ENCODE measurements around the gene SENP6. TPM values are rescaled to one million over a fixed set of nuclear protein-coding genes. Genes with fewer than 3 reads are reported as not detected.
"Not testable (repeated sequence)": the region's sequence is repeated elsewhere in the genome, so short reads cannot be mapped to it uniquely, and the experiment has no call there.

SENP6 gene
- total RNA-seq, 1 experiment from 2014 or later = 139 TPM

DNA sequence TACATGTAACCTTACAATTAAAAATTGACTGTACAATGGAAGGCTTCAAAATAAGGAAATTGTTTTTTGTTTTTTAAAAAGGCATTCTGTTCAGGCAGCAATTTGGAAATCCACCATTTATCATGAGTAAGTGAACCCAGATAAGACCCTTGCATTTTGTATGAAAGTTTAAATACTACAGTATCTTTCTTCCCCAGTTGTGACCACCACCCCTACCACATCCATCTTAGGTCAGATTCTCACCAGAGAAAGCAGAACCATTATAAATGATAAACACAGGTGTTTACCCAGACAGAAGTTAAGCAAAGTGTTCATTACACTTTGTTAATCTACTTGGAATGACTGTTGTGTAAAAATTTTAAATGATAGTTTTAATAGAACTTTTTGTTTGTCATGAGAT, 20.2 kb downstream of the SENP6 start:
- no peak overlapping the region for H3K4me3 ChIP-seq (ENCODE audit: low read length)
- no peak overlapping the region for H2AFZ ChIP-seq (ENCODE audit: low read length)
- H3K27ac ChIP-seq (ENCODE audit: low read length) = no peak overlapping the region
- H3K79me2 ChIP-seq (ENCODE audit: low read length) = peaks cover 98% of the 10 kb centered on the region
- H3K9me3 ChIP-seq (ENCODE audit: low read length) = no peaks in the 10 kb centered on the region
- DNase-seq = no peak
- H3K9me2 ChIP-seq (replicated peaks; ENCODE audit: insufficient read depth, low read length) = no peaks in the 10 kb centered on the region
- peaks cover 7% of the 10 kb centered on the region for H3K4me1 ChIP-seq (ENCODE audit: low read length)
- no peak overlapping the region for H3K9ac ChIP-seq (ENCODE audit: low read length)
- H3K4me2 ChIP-seq (ENCODE audit: low read depth, low read length, poor library complexity, severe bottlenecking) = no peak overlapping the region
- H3K27me3 ChIP-seq (ENCODE audit: low read length) = no peaks in the 10 kb centered on the region
- peaks cover 23% of the 10 kb centered on the region; the same call in 1 of the 2 replicates for H3K36me3 ChIP-seq (ENCODE audit: insufficient read depth, low read length)
- H4K20me1 ChIP-seq (ENCODE audit: insufficient read depth, low read depth, low read length) = peaks cover 33% of the 10 kb centered on the region

DNA sequence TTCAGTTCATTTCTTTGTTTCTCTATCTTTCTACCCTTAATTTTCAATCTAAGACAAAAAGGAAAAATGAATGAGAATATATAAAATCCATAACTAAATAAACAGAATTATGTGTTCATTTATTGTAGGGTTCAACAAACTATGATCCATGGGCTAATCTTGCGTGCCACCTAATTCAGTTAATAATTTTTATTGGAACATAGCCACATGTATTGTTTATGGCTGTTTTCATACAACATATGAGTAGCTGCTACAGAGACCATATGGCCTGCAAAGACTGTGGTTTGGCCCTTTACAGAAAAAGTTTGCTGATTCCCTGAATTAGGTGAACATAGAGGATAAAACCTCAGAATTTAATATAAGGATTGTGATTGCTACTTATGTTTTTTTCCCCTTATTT, 21.8 kb downstream of the SENP6 start:
- no peak overlapping the region for H3K27ac ChIP-seq (ENCODE audit: low read length)
- peaks cover 7% of the 10 kb centered on the region for H3K4me1 ChIP-seq (ENCODE audit: low read length)
- DNase-seq = no peak
- peaks cover 29% of the 10 kb centered on the region for H4K20me1 ChIP-seq (ENCODE audit: insufficient read depth, low read depth, low read length)
- H3K9me3 ChIP-seq (ENCODE audit: low read length) = no peaks in the 10 kb centered on the region
- no peak overlapping the region for H3K4me2 ChIP-seq (ENCODE audit: low read depth, low read length, poor library complexity, severe bottlenecking)
- no peak overlapping the region for H2AFZ ChIP-seq (ENCODE audit: low read length)
- no peaks in the 10 kb centered on the region for H3K27me3 ChIP-seq (ENCODE audit: low read length)
- H3K9me2 ChIP-seq (replicated peaks; ENCODE audit: insufficient read depth, low read length) = no peaks in the 10 kb centered on the region
- no peak overlapping the region for H3K4me3 ChIP-seq (ENCODE audit: low read length)
- H3K36me3 ChIP-seq (ENCODE audit: insufficient read depth, low read length) = peaks cover 30% of the 10 kb centered on the region; the same call in 1 of the 2 replicates
- H3K9ac ChIP-seq (ENCODE audit: low read length) = no peak overlapping the region
- peaks cover 97% of the 10 kb centered on the region for H3K79me2 ChIP-seq (ENCODE audit: low read length)

DNA sequence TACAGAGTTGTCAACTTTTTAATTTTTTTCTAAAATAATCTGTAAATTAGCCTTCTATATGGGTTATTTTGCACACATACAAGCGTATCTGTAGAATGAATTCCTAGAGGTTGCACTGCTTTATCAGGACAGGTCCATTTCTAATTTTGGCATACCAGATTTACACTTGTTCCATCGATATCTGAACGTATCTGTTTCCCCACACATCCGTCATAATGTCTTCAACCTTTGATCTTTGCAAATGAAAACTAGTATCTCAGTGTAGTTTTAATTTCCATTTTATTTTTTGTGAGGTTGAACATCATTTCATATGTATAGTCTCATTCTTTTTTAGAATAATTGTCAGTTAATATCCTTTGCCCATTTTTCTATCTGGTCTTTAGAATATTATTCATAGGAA, 22.7 kb downstream of the SENP6 start:
- peaks cover 23% of the 10 kb centered on the region for H4K20me1 ChIP-seq (ENCODE audit: insufficient read depth, low read depth, low read length)
- no peaks in the 10 kb centered on the region for H3K9me2 ChIP-seq (replicated peaks; ENCODE audit: insufficient read depth, low read length)
- no peak overlapping the region for H3K4me2 ChIP-seq (ENCODE audit: low read depth, low read length, poor library complexity, severe bottlenecking)
- no peaks in the 10 kb centered on the region for H3K27me3 ChIP-seq (ENCODE audit: low read length)
- no peak for DNase-seq
- H3K27ac ChIP-seq (ENCODE audit: low read length) = no peak overlapping the region
- H3K36me3 ChIP-seq (ENCODE audit: insufficient read depth, low read length) = peaks cover 30% of the 10 kb centered on the region; the same call in 1 of the 2 replicates
- peaks cover 97% of the 10 kb centered on the region for H3K79me2 ChIP-seq (ENCODE audit: low read length)
- no peaks in the 10 kb centered on the region for H3K9me3 ChIP-seq (ENCODE audit: low read length)
- no peak overlapping the region for H3K4me3 ChIP-seq (ENCODE audit: low read length)
- H3K4me1 ChIP-seq (ENCODE audit: low read length) = peaks cover 6% of the 10 kb centered on the region; the same call in 1 of the 2 replicates
- H2AFZ ChIP-seq (ENCODE audit: low read length) = no peak overlapping the region
- H3K9ac ChIP-seq (ENCODE audit: low read length) = no peak overlapping the region

DNA sequence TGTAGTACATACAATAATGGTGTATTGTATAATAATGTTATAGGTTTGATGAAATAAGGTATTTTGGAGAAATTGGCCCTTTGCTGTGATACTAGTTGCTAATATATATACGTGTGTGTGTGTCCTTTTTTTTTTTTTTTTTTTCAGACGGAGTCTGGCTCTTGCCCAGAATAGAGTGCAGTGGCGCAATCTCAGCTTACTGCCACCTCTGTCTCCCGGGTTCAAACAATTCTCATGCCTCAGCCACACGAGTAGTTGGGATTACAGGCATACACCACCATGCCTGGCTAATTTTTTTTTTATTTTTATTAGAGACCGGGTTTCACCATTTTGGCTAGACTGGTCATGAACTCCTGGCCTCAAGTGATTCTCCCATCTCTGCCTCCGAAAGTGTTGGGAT, 23.3 kb downstream of the SENP6 start:
- Histone ChIP-seq H3K27ac (ENCODE audit: low read length) (no peak overlapping the region), H3K9ac (ENCODE audit: low read length) (no peak overlapping the region), H3K27me3 (ENCODE audit: low read length) (no peaks in the 10 kb centered on the region), H2AFZ (ENCODE audit: low read length) (no peak overlapping the region), H3K36me3 (ENCODE audit: insufficient read depth, low read length) (peaks cover 30% of the 10 kb centered on the region; the same call in 1 of the 2 replicates), H3K4me2 (ENCODE audit: low read depth, low read length, poor library complexity, severe bottlenecking) (no peak overlapping the region), H3K4me1 (ENCODE audit: low read length) (no peaks in the 10 kb centered on the region), H3K79me2 (ENCODE audit: low read length) (peaks cover 97% of the 10 kb centered on the region), H3K9me3 (ENCODE audit: low read length) (no peaks in the 10 kb centered on the region), H3K4me3 (ENCODE audit: low read length) (no peak overlapping the region), H3K9me2 (replicated peaks; ENCODE audit: insufficient read depth, low read length) (no peaks in the 10 kb centered on the region), H4K20me1 (ENCODE audit: insufficient read depth, low read depth, low read length) (peaks cover 17% of the 10 kb centered on the region)
- DNase-seq = no peak

DNA sequence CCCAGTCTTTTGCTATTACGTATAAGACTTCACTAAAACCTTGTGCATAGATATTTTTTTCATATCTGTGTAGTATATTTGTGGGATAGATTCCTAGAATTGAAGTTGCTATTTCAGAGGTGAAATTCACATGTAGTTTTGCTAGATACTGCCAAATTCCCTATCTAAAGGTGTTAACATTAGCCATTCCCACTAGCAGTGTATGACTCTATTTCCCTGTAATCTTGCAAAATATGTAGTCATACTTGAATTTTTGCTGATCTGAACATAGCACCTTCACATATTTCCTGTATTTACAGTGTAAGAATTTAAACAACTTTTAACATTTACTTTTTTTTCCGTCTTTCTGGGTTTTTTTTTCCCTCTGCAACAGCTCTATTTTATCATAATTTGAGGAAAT, 24.9 kb downstream of the SENP6 start:
- Histone ChIP-seq H3K9me2 (replicated peaks; ENCODE audit: insufficient read depth, low read length) (no peaks in the 10 kb centered on the region), H3K9ac (ENCODE audit: low read length) (no peak overlapping the region), H3K27ac (ENCODE audit: low read length) (no peak overlapping the region), H3K27me3 (ENCODE audit: low read length) (no peaks in the 10 kb centered on the region), H4K20me1 (ENCODE audit: insufficient read depth, low read depth, low read length) (peaks cover 1% of the 10 kb centered on the region; the same call in 1 of the 2 replicates), H3K4me1 (ENCODE audit: low read length) (no peaks in the 10 kb centered on the region), H3K4me2 (ENCODE audit: low read depth, low read length, poor library complexity, severe bottlenecking) (no peak overlapping the region), H3K36me3 (ENCODE audit: insufficient read depth, low read length) (peaks cover 38% of the 10 kb centered on the region; the same call in 1 of the 2 replicates), H2AFZ (ENCODE audit: low read length) (no peak overlapping the region), H3K9me3 (ENCODE audit: low read length) (no peaks in the 10 kb centered on the region), H3K79me2 (ENCODE audit: low read length) (peaks cover 97% of the 10 kb centered on the region), H3K4me3 (ENCODE audit: low read length) (no peak overlapping the region)
- no peak for DNase-seq

DNA sequence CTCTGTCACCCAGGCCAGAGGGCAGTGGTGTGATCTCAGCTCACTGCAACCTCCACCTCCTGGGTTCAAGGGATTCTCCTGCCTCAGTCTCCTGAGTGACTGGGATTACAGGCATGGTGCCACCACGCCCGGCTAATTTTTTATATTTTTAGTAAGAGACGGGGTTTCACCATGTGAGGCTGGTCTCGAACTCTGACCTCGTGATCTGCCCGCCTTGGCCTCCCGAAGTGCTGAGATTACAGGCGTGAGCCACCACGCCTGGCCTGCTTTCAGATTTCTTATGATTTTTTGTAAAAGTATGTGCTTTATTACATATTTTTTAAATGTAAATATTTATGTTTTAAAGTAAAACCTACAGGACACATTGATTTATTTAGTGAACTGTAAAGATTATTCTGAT, 26.0 kb downstream of the SENP6 start:
- not testable (repeated sequence) for H3K9me2 ChIP-seq (replicated peaks; ENCODE audit: insufficient read depth, low read length); H3K27me3 ChIP-seq (ENCODE audit: low read length); DNase-seq; H4K20me1 ChIP-seq (ENCODE audit: insufficient read depth, low read depth, low read length); H3K4me2 ChIP-seq (ENCODE audit: low read depth, low read length, poor library complexity, severe bottlenecking); H3K27ac ChIP-seq (ENCODE audit: low read length); H2AFZ ChIP-seq (ENCODE audit: low read length); H3K4me3 ChIP-seq (ENCODE audit: low read length); H3K9ac ChIP-seq (ENCODE audit: low read length); H3K4me1 ChIP-seq (ENCODE audit: low read length); H3K9me3 ChIP-seq (ENCODE audit: low read length)
- peaks cover 38% of the 10 kb centered on the region; the same call in 1 of the 2 replicates for H3K36me3 ChIP-seq (ENCODE audit: insufficient read depth, low read length)
- peaks cover 97% of the 10 kb centered on the region for H3K79me2 ChIP-seq (ENCODE audit: low read length)

DNA sequence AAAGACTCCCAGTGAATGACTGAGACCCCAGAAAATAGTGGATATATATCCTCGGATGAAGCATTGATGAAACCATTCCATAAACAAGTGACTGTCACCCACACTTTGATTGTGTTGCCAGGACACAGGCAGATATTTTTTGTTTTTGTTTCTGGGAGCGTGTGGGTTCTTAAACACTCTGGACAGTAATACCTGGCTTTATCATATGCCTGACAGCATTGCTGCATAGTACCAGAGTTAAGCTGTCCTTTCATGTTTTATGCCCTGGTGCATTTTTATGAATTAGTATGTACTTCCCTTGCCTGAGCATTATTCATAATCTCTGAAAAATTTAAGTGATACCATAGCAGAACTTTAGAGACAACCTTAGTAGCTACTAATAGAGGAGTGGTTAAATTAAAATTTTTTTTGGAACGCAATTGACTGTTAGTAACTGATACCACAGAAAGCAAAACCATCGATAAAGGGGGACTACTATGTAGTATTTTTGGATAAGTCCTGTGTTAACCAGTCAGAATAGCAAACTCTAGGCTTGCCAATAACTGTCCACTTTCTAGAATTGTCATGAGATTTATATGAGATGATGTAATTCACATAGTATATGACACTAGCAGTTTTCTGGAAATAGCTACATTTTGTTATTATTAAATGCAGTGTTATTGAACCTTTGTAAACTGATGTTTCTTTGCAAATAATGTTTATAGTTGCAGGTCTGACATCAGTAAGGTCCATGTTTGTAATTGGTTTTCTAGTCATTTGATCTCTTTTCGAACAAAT, 30.4 kb downstream of the SENP6 start:
- H4K20me1 ChIP-seq (ENCODE audit: insufficient read depth, low read depth, low read length) = no peaks in the 10 kb centered on the region

DNA sequence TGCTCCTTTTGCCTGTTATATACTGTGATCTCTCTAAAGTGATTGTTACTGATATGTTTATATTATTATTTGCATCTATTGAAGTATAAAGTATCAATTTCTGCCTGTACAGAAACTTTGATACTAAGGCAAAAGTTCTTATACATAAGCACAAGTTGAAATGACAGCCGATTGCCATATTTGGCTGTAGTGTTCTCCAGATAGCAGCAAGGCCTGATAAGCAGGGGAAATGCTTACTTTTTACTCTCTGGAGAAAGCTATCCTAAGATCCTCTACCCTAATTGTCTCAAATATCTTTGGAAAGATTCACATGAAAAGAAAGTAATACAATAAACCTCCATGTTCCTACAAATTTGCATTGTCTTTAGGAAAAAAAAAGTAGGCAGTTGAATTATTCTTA, 31.4 kb downstream of the SENP6 start:
- H3K27ac ChIP-seq (ENCODE audit: low read length) = no peak overlapping the region
- H2AFZ ChIP-seq (ENCODE audit: low read length) = no peak overlapping the region

More for the DNA sequence above, 30.4 kb downstream of the SENP6 start:
- no peak overlapping the region for H3K27ac ChIP-seq (ENCODE audit: low read length)
- H3K79me2 ChIP-seq (ENCODE audit: low read length) = peaks cover 94% of the 10 kb centered on the region
- no peaks in the 10 kb centered on the region for H3K9me2 ChIP-seq (replicated peaks; ENCODE audit: insufficient read depth, low read length)
- H3K27me3 ChIP-seq (ENCODE audit: low read length) = no peaks in the 10 kb centered on the region
- H3K4me2 ChIP-seq (ENCODE audit: low read depth, low read length, poor library complexity, severe bottlenecking) = no peak overlapping the region
- H2AFZ ChIP-seq (ENCODE audit: low read length) = no peak overlapping the region
- H3K36me3 ChIP-seq (ENCODE audit: insufficient read depth, low read length) = peaks cover 31% of the 10 kb centered on the region; the same call in 1 of the 2 replicates
- H3K4me3 ChIP-seq (ENCODE audit: low read length) = no peak overlapping the region
- no peaks in the 10 kb centered on the region for H3K4me1 ChIP-seq (ENCODE audit: low read length)
- H3K9ac ChIP-seq (ENCODE audit: low read length) = no peak overlapping the region
- no peaks in the 10 kb centered on the region for H3K9me3 ChIP-seq (ENCODE audit: low read length)
- no peak for DNase-seq

More for the DNA sequence above, 31.4 kb downstream of the SENP6 start:
- Histone ChIP-seq H4K20me1 (ENCODE audit: insufficient read depth, low read depth, low read length) (no peaks in the 10 kb centered on the region), H3K27me3 (ENCODE audit: low read length) (no peaks in the 10 kb centered on the region), H3K9ac (ENCODE audit: low read length) (no peak overlapping the region), H3K9me3 (ENCODE audit: low read length) (no peaks in the 10 kb centered on the region), H3K79me2 (ENCODE audit: low read length) (peaks cover 94% of the 10 kb centered on the region), H3K9me2 (replicated peaks; ENCODE audit: insufficient read depth, low read length) (no peaks in the 10 kb centered on the region), H3K4me3 (ENCODE audit: low read length) (no peak overlapping the region), H3K36me3 (ENCODE audit: insufficient read depth, low read length) (peaks cover 30% of the 10 kb centered on the region; the same call in 1 of the 2 replicates), H3K4me2 (ENCODE audit: low read depth, low read length, poor library complexity, severe bottlenecking) (no peak overlapping the region), H3K4me1 (ENCODE audit: low read length) (no peaks in the 10 kb centered on the region)
- no peak for DNase-seq

All from Karpas-422 (cell line).